ENCODE data around the gene DPH2. TPM values are rescaled to one million over a fixed set of nuclear protein-coding genes. Genes with fewer than 3 reads are reported as not detected.

DPH2 gene
- total RNA-seq, 4 donors from 2014 or later, result 13.4 to 26.7 (median 22.3) TPM

GRCh38 chr1:43936431-43937151 lies 33.2 kb upstream of the DPH2 start:
- Histone ChIP-seq H3K27ac (no peak overlapping the region), H3K9me3 (no peaks in the 10 kb centered on the region), H3K4me3 (replicated peaks in 1 of 3) (peak overlapping the region in 1 of 3 donors; percentile 33), H3K36me3 (no peaks in the 10 kb centered on the region), H3K27me3 (no peaks in the 10 kb centered on the region), H3K4me1 (peaks cover 10 to 35% of the 10 kb centered on the region in 2 donors)
- TF ChIP-seq POLR2A (IDR thresholded peaks at IDR 0.05) (peak in 1 of 2 donors; percentile 16), CTCF (IDR thresholded peaks at IDR 0.05) (peak in 2 of 6 experiments; percentile 13)
- intact Hi-C loops (cut with DNase I), result no loop called here
- WGBS, 2 donors, result 49 to 83% methylated on average over 3 to 6 of the region's 56 CpGs
- DNase-seq, result peak; percentile 55 to 63

GRCh38 chr1:43937179-43937865 lies 32.5 kb upstream of the DPH2 start:
- TF ChIP-seq CTCF (IDR thresholded peaks at IDR 0.05) (no peak), POLR2A (IDR thresholded peaks at IDR 0.05) (no peak)
- Histone ChIP-seq H3K27me3 (no peaks in the 10 kb centered on the region), H3K4me1 (peaks cover 10 to 35% of the 10 kb centered on the region in 2 donors), H3K36me3 (no peaks in the 10 kb centered on the region), H3K9me3 (no peaks in the 10 kb centered on the region), H3K27ac (no peak overlapping the region), H3K4me3 (replicated peaks in 1 of 3) (peak overlapping the region in 1 of 3 donors; percentile 33)
- intact Hi-C loops (cut with DNase I), result no loop called here
- DNase-seq, result no peak
- 88 to 95% methylated on average over 6 to 8 of the region's 8 CpGs for WGBS, 2 donors

- no peak for DNase-seq
- H3K36me3 ChIP-seq, result no peaks in the 10 kb centered on the region
- intact Hi-C loops (cut with DNase I), result no loop called here
- no peak overlapping the region for H3K27ac ChIP-seq
- TF ChIP-seq POLR2A (IDR thresholded peaks at IDR 0.05) (no peak), CTCF (IDR thresholded peaks at IDR 0.05) (no peak)
- no peaks in the 10 kb centered on the region for H3K9me3 ChIP-seq
- no peak overlapping the region for H3K4me3 ChIP-seq (replicated peaks in 1 of 3)
- WGBS, 2 donors, result 88 to 90% methylated on average over 10 of the region's 10 CpGs
- peaks cover 5 to 31% of the 10 kb centered on the region in 2 donors for H3K4me1 ChIP-seq
- H3K27me3 ChIP-seq, result no peaks in the 10 kb centered on the region
Observed at GRCh38 chr1:43938383-43938782, 31.4 kb upstream of the DPH2 start.

GRCh38 chr1:43938892-43939587 lies 30.8 kb upstream of the DPH2 start:
- intact Hi-C loops (cut with DNase I), result no loop called here
- H3K4me3 ChIP-seq (replicated peaks in 1 of 3), result no peak overlapping the region
- H3K4me1 ChIP-seq, result peaks cover 0 to 25% of the 10 kb centered on the region in 2 donors
- H3K27ac ChIP-seq, result no peak overlapping the region
- H3K36me3 ChIP-seq, result no peaks in the 10 kb centered on the region
- no peaks in the 10 kb centered on the region for H3K9me3 ChIP-seq
- no peaks in the 10 kb centered on the region for H3K27me3 ChIP-seq
- no peak for TF ChIP-seq POLR2A (IDR thresholded peaks at IDR 0.05)
- TF ChIP-seq CTCF (IDR thresholded peaks at IDR 0.05), result no peak
- 67 to 68% methylated on average over 3 of the region's 3 CpGs for WGBS, 2 donors
- DNase-seq, result no peak

Measured in thyroid gland (tissue), 4 donors.